ENCODE data around the gene TTC21B.

TTC21B gene

GRCh38 chr2:165843351-165843750 lies 110.2 kb downstream of the TTC21B start:
- H3K9ac ChIP-seq (ENCODE audit: low read depth, low read length) = no peak overlapping the region
- H2AFZ ChIP-seq (ENCODE audit: low read depth, low read length) = no peak overlapping the region
- no peaks in the 10 kb centered on the region for H3K79me2 ChIP-seq (ENCODE audit: insufficient read depth, low read length)
- H3K4me1 ChIP-seq (ENCODE audit: insufficient read depth, low read length) = no peaks in the 10 kb centered on the region
- no peak for DNase-seq
- H3K4me3 ChIP-seq (ENCODE audit: low read depth in 1 of 2, low read length in 2 of 2) = no peak overlapping the region
- H3K36me3 ChIP-seq (ENCODE audit: insufficient read depth, low read length) = no peaks in the 10 kb centered on the region
- H4K20me1 ChIP-seq (ENCODE audit: insufficient read depth, low read length) = no peaks in the 10 kb centered on the region
- no peaks in the 10 kb centered on the region for H3K9me3 ChIP-seq (ENCODE audit: insufficient read depth, low read length, severe bottlenecking)
- TF ChIP-seq CTCF (IDR thresholded peaks at IDR 0.05; ENCODE audit: borderline replicate concordance, extremely low read depth, low read length, poor library complexity, severe bottlenecking) (no peak), EZH2 (IDR thresholded peaks at IDR 0.05; ENCODE audit: borderline replicate concordance, low read depth, low read length, severe bottlenecking) (no peak)
- H3K27me3 ChIP-seq (ENCODE audit: insufficient read depth, low read length, poor library complexity) = no peaks in the 10 kb centered on the region
- no peak overlapping the region for H3K4me2 ChIP-seq (ENCODE audit: insufficient read depth, low read length)
- H3K27ac ChIP-seq (ENCODE audit: low read length) = no peak overlapping the region
- no peak for ATAC-seq (ENCODE audit: insufficient read depth, low read depth)

- no peaks in the 10 kb centered on the region for H3K4me1 ChIP-seq (ENCODE audit: insufficient read depth, low read length)
- no peak for TF ChIP-seq EZH2 (IDR thresholded peaks at IDR 0.05; ENCODE audit: borderline replicate concordance, low read depth, low read length, severe bottlenecking)
- no peak for TF ChIP-seq CTCF (IDR thresholded peaks at IDR 0.05; ENCODE audit: borderline replicate concordance, extremely low read depth, low read length, poor library complexity, severe bottlenecking)
- H3K36me3 ChIP-seq (ENCODE audit: insufficient read depth, low read length) = no peaks in the 10 kb centered on the region
- no peak overlapping the region for H3K4me2 ChIP-seq (ENCODE audit: insufficient read depth, low read length)
- no peaks in the 10 kb centered on the region for H3K9me3 ChIP-seq (ENCODE audit: insufficient read depth, low read length, severe bottlenecking)
- H3K27me3 ChIP-seq (ENCODE audit: insufficient read depth, low read length, poor library complexity) = no peaks in the 10 kb centered on the region
- H3K79me2 ChIP-seq (ENCODE audit: insufficient read depth, low read length) = no peaks in the 10 kb centered on the region
- no peak overlapping the region for H3K4me3 ChIP-seq (ENCODE audit: low read depth in 1 of 2, low read length in 2 of 2)
- no peak overlapping the region for H3K9ac ChIP-seq (ENCODE audit: low read depth, low read length)
- ATAC-seq (ENCODE audit: insufficient read depth, low read depth) (no peak), DNase-seq (no peak)
- no peaks in the 10 kb centered on the region for H4K20me1 ChIP-seq (ENCODE audit: insufficient read depth, low read length)
- no peak overlapping the region for H3K27ac ChIP-seq (ENCODE audit: low read length)
- H2AFZ ChIP-seq (ENCODE audit: low read depth, low read length) = no peak overlapping the region
Observed at GRCh38 chr2:165840333-165840958, 113.1 kb downstream of the TTC21B start.

GRCh38 chr2:165839610-165840009 lies 114.0 kb downstream of the TTC21B start:
- Histone ChIP-seq H3K9ac (ENCODE audit: low read depth, low read length) (no peak overlapping the region), H3K27me3 (ENCODE audit: insufficient read depth, low read length, poor library complexity) (no peaks in the 10 kb centered on the region), H3K36me3 (ENCODE audit: insufficient read depth, low read length) (no peaks in the 10 kb centered on the region), H3K4me2 (ENCODE audit: insufficient read depth, low read length) (no peak overlapping the region), H2AFZ (ENCODE audit: low read depth, low read length) (no peak overlapping the region), H3K27ac (ENCODE audit: low read length) (no peak overlapping the region), H3K4me3 (ENCODE audit: low read depth in 1 of 2, low read length in 2 of 2) (no peak overlapping the region), H4K20me1 (ENCODE audit: insufficient read depth, low read length) (no peaks in the 10 kb centered on the region), H3K79me2 (ENCODE audit: insufficient read depth, low read length) (no peaks in the 10 kb centered on the region), H3K9me3 (ENCODE audit: insufficient read depth, low read length, severe bottlenecking) (no peaks in the 10 kb centered on the region), H3K4me1 (ENCODE audit: insufficient read depth, low read length) (no peaks in the 10 kb centered on the region)
- no peak for ATAC-seq (ENCODE audit: insufficient read depth, low read depth)
- no peak for DNase-seq
- TF ChIP-seq EZH2 (IDR thresholded peaks at IDR 0.05; ENCODE audit: borderline replicate concordance, low read depth, low read length, severe bottlenecking) = no peak
- no peak for TF ChIP-seq CTCF (IDR thresholded peaks at IDR 0.05; ENCODE audit: borderline replicate concordance, extremely low read depth, low read length, poor library complexity, severe bottlenecking)
